HepG2 (cell line): ENCODE results near the gene ZNF385B. TPM values are rescaled to one million over a fixed set of nuclear protein-coding genes. Genes with fewer than 3 reads are reported as not detected.

ENCODE experiments used
- AHDC1 ChIP-seq: sonication (generic); formaldehyde crosslinking; IDR thresholded peaks from 2 replicates; pipeline ENCODE4 v1.5.1; 2020; ENCODE audit warnings: mild to moderate bottlenecking, missing genetic modification reagents, borderline replicate concordance
- ARNTL ChIP-seq: sonication (generic); formaldehyde crosslinking; IDR thresholded peaks from 2 replicates; pipeline ENCODE4 v1.4.0; 2020; ENCODE audit warnings: mild to moderate bottlenecking, missing genetic modification reagents
- CEBPG ChIP-seq: IDR thresholded peaks from 2 replicates; pipeline ENCODE4 v1.6.1; 2016
- ERF ChIP-seq: IDR thresholded peaks from 2 replicates; pipeline ENCODE4 v1.6.1; 2018; ENCODE audit warnings: missing biosample characterization, missing genetic modification reagents
- HIC2 ChIP-seq: sonication (generic); formaldehyde crosslinking; IDR thresholded peaks from 2 replicates; pipeline ENCODE4 v1.9.0; 2022; ENCODE audit warnings: low read depth, missing genetic modification reagents
- HOXA3 ChIP-seq: sonication (generic); formaldehyde crosslinking; IDR thresholded peaks from 2 replicates; pipeline ENCODE4 v1.5.0; 2020; ENCODE audit warnings: missing genetic modification reagents
- NFIB ChIP-seq: sonication (generic); formaldehyde crosslinking; IDR thresholded peaks from 2 replicates; pipeline ENCODE4 v1.9.0; 2021; ENCODE audit warnings: missing genetic modification reagents, mild to moderate bottlenecking, borderline replicate concordance
- NKX3-1 ChIP-seq: sonication (generic); formaldehyde crosslinking; IDR thresholded peaks from 2 replicates; pipeline ENCODE4 v1.5.0; 2020; ENCODE audit warnings: missing genetic modification reagents
- PPARG ChIP-seq: conservative IDR thresholded peaks from 2 replicates; pipeline ENCODE4 v1.6.1; 2016; ENCODE audit warnings: missing biosample characterization, missing genetic modification reagents
- SIX1 ChIP-seq: sonication (generic); formaldehyde crosslinking; IDR thresholded peaks from 2 replicates; pipeline ENCODE4 v1.4.0; 2020; ENCODE audit warnings: missing genetic modification reagents, borderline replicate concordance
- STAT5B ChIP-seq: sonication (generic); formaldehyde crosslinking; IDR thresholded peaks from 2 replicates; pipeline ENCODE4 v1.4.0; 2020; ENCODE audit warnings: missing genetic modification reagents
- ZBTB14 ChIP-seq: sonication (generic); formaldehyde crosslinking; IDR thresholded peaks from 2 replicates; pipeline ENCODE4 v1.4.0; 2020; ENCODE audit warnings: missing genetic modification reagents
- ZFY ChIP-seq: sonication (generic); formaldehyde crosslinking; IDR thresholded peaks from 2 replicates; pipeline ENCODE4 v1.4.0; 2020; ENCODE audit warnings: missing genetic modification reagents
- ZHX1 ChIP-seq: sonication (generic); formaldehyde crosslinking; IDR thresholded peaks from 2 replicates; pipeline ENCODE4 v1.8.1; 2022; ENCODE audit warnings: low read depth, mild to moderate bottlenecking, missing genetic modification reagents
- ZKSCAN8 ChIP-seq: IDR thresholded peaks from 2 replicates; pipeline ENCODE4 v1.6.1; 2016; ENCODE audit warnings: borderline replicate concordance, missing genetic modification reagents, missing compliant biosample characterization
- ZNF12 ChIP-seq: sonication (generic); formaldehyde crosslinking; IDR thresholded peaks from 2 replicates; pipeline ENCODE4 v1.5.0; 2020; ENCODE audit warnings: missing genetic modification reagents
- ZNF264 ChIP-seq: sonication (generic); formaldehyde crosslinking; IDR thresholded peaks from 2 replicates; pipeline ENCODE4 v1.4.0; 2020; ENCODE audit warnings: missing genetic modification reagents
- polyA plus RNA-seq, 8 experiments: library from polyadenylated mRNA; depleted of rRNA in 3 of 8; stranded (reverse) in 7 of 8; unstranded in 1 of 8; fragments of >200 nt; fragmentation: Illumina TruSeq in 4 of 8; extraction: Trizol in 4 of 8; gene quantifications; 2 replicates each; pipeline versions ENCODE4 v1.2.1 to v1.2.3, GENCODE V29; 2011 to 2016; ENCODE audit warnings: low read depth in 4 of 8, missing spikeins in 1 of 8, mixed read lengths in 1 of 8; ENCODE audit not compliant: insufficient read depth in 1 of 8
- total RNA-seq, 5 experiments: library from RNA; depleted of rRNA; stranded (reverse); fragments of >200 nt; fragmentation: Illumina TruSeq; extraction: Trizol; gene quantifications; 2 replicates each; pipeline ENCODE4 v1.2.3, GENCODE V29; 2016; ENCODE audit warnings: low read depth in 1 of 5

ZNF385B gene
- total and polyA plus RNA-seq, 2 of the 13 experiments (the other 11 are each of a cell fraction or from before 2014, with no cell fraction given) = 3.3 to 6.7 TPM

- TF ChIP-seq ZBTB14 (0 out of 2 replicates have a peak, but pooled peaks have one; percentile 27), AHDC1 (CRISPR knock-in tag) (0 out of 2 replicates have a peak, but pooled peaks have one; percentile 24), HOXA3 (0 out of 2 replicates have a peak, but pooled peaks have one; percentile 28), PPARG (CRISPR knock-in tag) (0 out of 2 replicates have a peak, but pooled peaks have one; percentile 25), ZNF12 (peak; percentile 81), NKX3-1 (CRISPR knock-in tag) (peak; percentile 51; the same call in 1 of the 2 replicates), ERF (CRISPR knock-in tag) (peak; percentile 43; the same call in 1 of the 2 replicates), NFIB (CRISPR knock-in tag) (no peak), CEBPG (0 out of 2 replicates have a peak, but pooled peaks have one; percentile 17), ZKSCAN8 (CRISPR knock-in tag) (peak; percentile 25; the same call in 1 of the 2 replicates), ZNF264 (CRISPR knock-in tag) (0 out of 2 replicates have a peak, but pooled peaks have one; percentile 36), ARNTL (CRISPR knock-in tag) (no peak), STAT5B (CRISPR knock-in tag) (no peak), ZFY (CRISPR knock-in tag) (peak; percentile 69), ZHX1 (no peak), HIC2 (no peak), SIX1 (CRISPR knock-in tag) (0 out of 2 replicates have a peak, but pooled peaks have one; percentile 26)
Observed at GRCh38 chr2:179558010-179558934, 303.1 kb downstream of the ZNF385B start (continued).
